IPS-NIHi7 (cell line): ENCODE results near the gene UBE2V1.
"Not testable (repeated sequence)": the region's sequence is repeated elsewhere in the genome, so short reads cannot be mapped to it uniquely, and the experiment has no call there.

Experiments used
- DNase-seq: peaks from one replicate; pipeline ENCODE4 v3.0.0; 2012; ENCODE audit warnings: mixed read lengths; ENCODE audit errors: extremely low spot score

The UBE2V1 gene

GRCh38 chr20:50095476-50096078 lies 17.4 kb downstream of the UBE2V1 start:
- DNase-seq: no peak

GRCh38 chr20:50094522-50094921 lies 18.4 kb downstream of the UBE2V1 start:
- no peak for DNase-seq

GRCh38 chr20:50093240-50093639 lies 19.7 kb downstream of the UBE2V1 start:
- no peak for DNase-seq

- DNase-seq: no peak
These were observed 20.5 kb downstream of the UBE2V1 start for GRCh38 chr20:50092436-50092835.

- DNase-seq: no peak
These were observed 23.2 kb downstream of the UBE2V1 start for GRCh38 chr20:50089787-50090177.

- DNase-seq: no peak
These were observed 23.7 kb downstream of the UBE2V1 start for GRCh38 chr20:50089140-50089786.

GRCh38 chr20:50088022-50088421 lies 24.9 kb downstream of the UBE2V1 start:
- DNase-seq: no peak

GRCh38 chr20:50085481-50086365 lies 27.2 kb downstream of the UBE2V1 start:
- peak; percentile 81 for DNase-seq

- no peak for DNase-seq
These were observed 27.8 kb downstream of the UBE2V1 start for GRCh38 chr20:50085146-50085480.

GRCh38 chr20:50083034-50083433 lies 29.9 kb downstream of the UBE2V1 start:
- DNase-seq: no peak

- not testable (repeated sequence) for DNase-seq
These were observed 30.9 kb downstream of the UBE2V1 start for GRCh38 chr20:50082056-50082455.

- no peak for DNase-seq
These were observed 34.9 kb downstream of the UBE2V1 start for GRCh38 chr20:50077818-50078601.

- no peak for DNase-seq
These were observed 39.5 kb downstream of the UBE2V1 start for GRCh38 chr20:50073500-50073899.

GRCh38 chr20:50071039-50071888 lies 41.7 kb downstream of the UBE2V1 start:
- peak; percentile 96 for DNase-seq

- DNase-seq: no peak
These were observed 42.6 kb downstream of the UBE2V1 start for GRCh38 chr20:50070361-50070760.

GRCh38 chr20:50068041-50068651 lies 44.8 kb downstream of the UBE2V1 start:
- no peak for DNase-seq

GRCh38 chr20:50067461-50067860 lies 45.5 kb downstream of the UBE2V1 start:
- no peak for DNase-seq

GRCh38 chr20:50067018-50067417 lies 45.9 kb downstream of the UBE2V1 start:
- no peak for DNase-seq

- no peak for DNase-seq
These were observed 46.7 kb downstream of the UBE2V1 start for GRCh38 chr20:50066161-50066834.

- no peak for DNase-seq
These were observed 47.7 kb downstream of the UBE2V1 start for GRCh38 chr20:50065325-50065615.
